Spleen (tissue), 7 donors: ENCODE data around the gene CFAP221.

Source experiments
- CTCF ChIP-seq, 11 experiments: fragments of 200-600 bp in 7 of 11; fragments of 450-650 bp in 4 of 11; sonication (generic) in 4 of 11; IDR thresholded peaks in 8 of 11; conservative IDR thresholded peaks in 3 of 11; 1 replicate in 7 of 11; 2 replicates in 4 of 11; pipeline versions ENCODE4 v1.4.0 to v1.8.0; 2016 to 2021; ENCODE audit warnings: antibody characterized with exemption in 11 of 11, inconsistent platforms in 4 of 11, mild to moderate bottlenecking in 1 of 11
- POLR2AphosphoS5 ChIP-seq, 3 donors: sonication (generic); formaldehyde crosslinking; IDR thresholded peaks; one replicate each; pipeline ENCODE4 v1.5.1; 2017; ENCODE audit warnings: antibody characterized with exemption in 3 of 3
- donor health status: DM: no; HTN: no; CAD: no; lungs with moderate emphysema.
- donor health status: DM: no; HTN: no; CAD: no.
- donor health status: DM: no; HTN: no; CAD: no.

GRCh38 chr2:119508756-119509155, 35.5 kb upstream of the CFAP221 start:
- TF ChIP-seq CTCF (IDR thresholded peaks at IDR 0.05 in 8 of 11, conservative IDR thresholded peaks at IDR 0.05 in 3 of 11), result no peak
- TF ChIP-seq POLR2AphosphoS5 (IDR thresholded peaks at IDR 0.05), result no peak
